Measurements from ENCODE around the gene FAM13C. TPM values are rescaled to one million over a fixed set of nuclear protein-coding genes. Genes with fewer than 3 reads are reported as not detected.

FAM13C gene
- polyA plus RNA-seq, 1 donor from 2014 or later: 89.3 TPM

DNA sequence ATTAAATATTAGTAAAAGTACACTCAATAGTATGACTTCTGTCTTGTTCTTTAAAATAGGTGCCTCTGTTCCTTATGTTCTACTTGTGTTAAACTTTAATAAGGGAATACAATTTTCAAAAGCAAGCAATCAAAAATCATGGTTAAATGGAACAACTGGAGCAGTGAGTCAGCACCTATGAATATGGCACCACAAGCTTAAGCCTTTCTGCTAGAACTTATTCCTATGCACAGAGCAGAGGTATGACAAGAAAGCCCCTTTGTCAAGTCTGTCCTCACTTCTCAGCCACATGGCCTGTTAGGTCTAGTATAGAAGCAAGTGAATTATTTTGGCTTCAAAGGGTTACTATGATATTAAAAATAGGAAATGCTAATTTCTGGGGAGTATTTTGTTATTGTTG is 29.8 kb downstream of the FAM13C start:
- no peak overlapping the region for H2AFZ ChIP-seq (ENCODE audit: low read depth, low read length)
- no peaks in the 10 kb centered on the region for H3K9me2 ChIP-seq (ENCODE audit: insufficient read depth, low read length)
- peaks cover 5% of the 10 kb centered on the region for H3K36me3 ChIP-seq (ENCODE audit: insufficient read depth, low read length)
- no peaks in the 10 kb centered on the region for H3K9me3 ChIP-seq (ENCODE audit: low read length)
- no peak overlapping the region for H3K4me2 ChIP-seq (ENCODE audit: low read length)
- H3K4me3 ChIP-seq (ENCODE audit: low read length): no peak overlapping the region
- H3K27ac ChIP-seq (ENCODE audit: low read length): no peak overlapping the region
- no peak overlapping the region for H3K9ac ChIP-seq (ENCODE audit: low read length)
- TF ChIP-seq, protein P1, sequence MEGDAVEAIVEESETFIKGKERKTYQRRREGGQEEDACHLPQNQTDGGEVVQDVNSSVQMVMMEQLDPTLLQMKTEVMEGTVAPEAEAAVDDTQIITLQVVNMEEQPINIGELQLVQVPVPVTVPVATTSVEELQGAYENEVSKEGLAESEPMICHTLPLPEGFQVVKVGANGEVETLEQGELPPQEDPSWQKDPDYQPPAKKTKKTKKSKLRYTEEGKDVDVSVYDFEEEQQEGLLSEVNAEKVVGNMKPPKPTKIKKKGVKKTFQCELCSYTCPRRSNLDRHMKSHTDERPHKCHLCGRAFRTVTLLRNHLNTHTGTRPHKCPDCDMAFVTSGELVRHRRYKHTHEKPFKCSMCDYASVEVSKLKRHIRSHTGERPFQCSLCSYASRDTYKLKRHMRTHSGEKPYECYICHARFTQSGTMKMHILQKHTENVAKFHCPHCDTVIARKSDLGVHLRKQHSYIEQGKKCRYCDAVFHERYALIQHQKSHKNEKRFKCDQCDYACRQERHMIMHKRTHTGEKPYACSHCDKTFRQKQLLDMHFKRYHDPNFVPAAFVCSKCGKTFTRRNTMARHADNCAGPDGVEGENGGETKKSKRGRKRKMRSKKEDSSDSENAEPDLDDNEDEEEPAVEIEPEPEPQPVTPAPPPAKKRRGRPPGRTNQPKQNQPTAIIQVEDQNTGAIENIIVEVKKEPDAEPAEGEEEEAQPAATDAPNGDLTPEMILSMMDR (IDR thresholded peaks at IDR 0.05; ENCODE audit: poor library complexity, severe bottlenecking): no peak
- TF ChIP-seq, protein P2, sequence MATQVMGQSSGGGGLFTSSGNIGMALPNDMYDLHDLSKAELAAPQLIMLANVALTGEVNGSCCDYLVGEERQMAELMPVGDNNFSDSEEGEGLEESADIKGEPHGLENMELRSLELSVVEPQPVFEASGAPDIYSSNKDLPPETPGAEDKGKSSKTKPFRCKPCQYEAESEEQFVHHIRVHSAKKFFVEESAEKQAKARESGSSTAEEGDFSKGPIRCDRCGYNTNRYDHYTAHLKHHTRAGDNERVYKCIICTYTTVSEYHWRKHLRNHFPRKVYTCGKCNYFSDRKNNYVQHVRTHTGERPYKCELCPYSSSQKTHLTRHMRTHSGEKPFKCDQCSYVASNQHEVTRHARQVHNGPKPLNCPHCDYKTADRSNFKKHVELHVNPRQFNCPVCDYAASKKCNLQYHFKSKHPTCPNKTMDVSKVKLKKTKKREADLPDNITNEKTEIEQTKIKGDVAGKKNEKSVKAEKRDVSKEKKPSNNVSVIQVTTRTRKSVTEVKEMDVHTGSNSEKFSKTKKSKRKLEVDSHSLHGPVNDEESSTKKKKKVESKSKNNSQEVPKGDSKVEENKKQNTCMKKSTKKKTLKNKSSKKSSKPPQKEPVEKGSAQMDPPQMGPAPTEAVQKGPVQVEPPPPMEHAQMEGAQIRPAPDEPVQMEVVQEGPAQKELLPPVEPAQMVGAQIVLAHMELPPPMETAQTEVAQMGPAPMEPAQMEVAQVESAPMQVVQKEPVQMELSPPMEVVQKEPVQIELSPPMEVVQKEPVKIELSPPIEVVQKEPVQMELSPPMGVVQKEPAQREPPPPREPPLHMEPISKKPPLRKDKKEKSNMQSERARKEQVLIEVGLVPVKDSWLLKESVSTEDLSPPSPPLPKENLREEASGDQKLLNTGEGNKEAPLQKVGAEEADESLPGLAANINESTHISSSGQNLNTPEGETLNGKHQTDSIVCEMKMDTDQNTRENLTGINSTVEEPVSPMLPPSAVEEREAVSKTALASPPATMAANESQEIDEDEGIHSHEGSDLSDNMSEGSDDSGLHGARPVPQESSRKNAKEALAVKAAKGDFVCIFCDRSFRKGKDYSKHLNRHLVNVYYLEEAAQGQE (IDR thresholded peaks at IDR 0.05; ENCODE audit: borderline replicate concordance): no peak
- no peak for TF ChIP-seq TAF1 (IDR thresholded peaks at IDR 0.05; ENCODE audit: low read depth)
- no peak for TF ChIP-seq MXI1 (conservative IDR thresholded peaks at IDR 0.05; ENCODE audit: poor library complexity, severe bottlenecking)
- no peak for TF ChIP-seq POLR2AphosphoS5 (IDR thresholded peaks at IDR 0.05)
- no peak for TF ChIP-seq EZH2 (IDR thresholded peaks at IDR 0.05; ENCODE audit: borderline replicate concordance, insufficient read depth, low read length, poor library complexity, severe bottlenecking)
- TF ChIP-seq SMC3 (conservative IDR thresholded peaks at IDR 0.05; ENCODE audit: poor library complexity): no peak
- no peak for TF ChIP-seq RAD21 (conservative IDR thresholded peaks at IDR 0.05)
- no peak for TF ChIP-seq EP300 (conservative IDR thresholded peaks at IDR 0.05; ENCODE audit: poor library complexity, severe bottlenecking)
- H3K79me2 ChIP-seq (replicated peaks; ENCODE audit: insufficient read depth, low read length): peaks cover 52% of the 10 kb centered on the region
- H3F3A ChIP-seq (ENCODE audit: insufficient read depth, low read length, poor library complexity, severe bottlenecking): no peaks in the 10 kb centered on the region
- H4K20me1 ChIP-seq (ENCODE audit: insufficient read depth): no peaks in the 10 kb centered on the region
- no peaks in the 10 kb centered on the region for H3K27me3 ChIP-seq (ENCODE audit: insufficient read depth, low read depth, low read length)

DNA sequence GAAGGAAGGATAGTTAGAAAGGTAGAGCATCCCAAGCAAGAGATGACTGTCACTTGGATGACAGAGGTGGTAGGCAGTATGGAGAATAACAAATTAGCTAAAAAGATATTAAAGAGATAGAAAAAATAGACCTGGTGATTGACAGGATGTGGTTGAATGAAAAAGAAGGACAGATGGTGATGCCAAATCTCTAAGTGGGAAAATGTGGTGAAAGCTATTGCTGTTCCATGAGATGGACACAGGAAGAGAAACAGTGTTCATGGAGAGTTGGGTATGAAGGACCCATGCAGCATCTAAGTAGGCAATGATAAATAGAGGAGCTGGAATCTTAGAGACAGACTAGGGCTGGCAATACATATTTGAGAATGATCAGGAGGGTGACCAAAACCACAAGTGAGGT is 30.7 kb downstream of the FAM13C start:
- Histone ChIP-seq H3K9ac (ENCODE audit: low read length) (no peak overlapping the region), H3K9me3 (ENCODE audit: low read length) (no peaks in the 10 kb centered on the region), H3K9me2 (ENCODE audit: insufficient read depth, low read length) (no peaks in the 10 kb centered on the region), H3F3A (ENCODE audit: insufficient read depth, low read length, poor library complexity, severe bottlenecking) (no peaks in the 10 kb centered on the region), H4K20me1 (ENCODE audit: insufficient read depth) (no peaks in the 10 kb centered on the region), H3K79me2 (replicated peaks; ENCODE audit: insufficient read depth, low read length) (peaks cover 56% of the 10 kb centered on the region), H3K36me3 (ENCODE audit: insufficient read depth, low read length) (peaks cover 6% of the 10 kb centered on the region), H3K4me3 (ENCODE audit: low read length) (no peak overlapping the region), H3K27ac (ENCODE audit: low read length) (no peak overlapping the region), H3K27me3 (ENCODE audit: insufficient read depth, low read depth, low read length) (no peaks in the 10 kb centered on the region), H2AFZ (ENCODE audit: low read depth, low read length) (no peak overlapping the region), H3K4me2 (ENCODE audit: low read length) (no peak overlapping the region)
- TF ChIP-seq, protein P1 (IDR thresholded peaks at IDR 0.05; ENCODE audit: poor library complexity, severe bottlenecking): no peak
- TF ChIP-seq, protein P2 (IDR thresholded peaks at IDR 0.05; ENCODE audit: borderline replicate concordance): no peak
- TF ChIP-seq TAF1 (IDR thresholded peaks at IDR 0.05; ENCODE audit: low read depth) (no peak), MXI1 (conservative IDR thresholded peaks at IDR 0.05; ENCODE audit: poor library complexity, severe bottlenecking) (no peak), SMC3 (conservative IDR thresholded peaks at IDR 0.05; ENCODE audit: poor library complexity) (no peak), RAD21 (conservative IDR thresholded peaks at IDR 0.05) (no peak), EP300 (conservative IDR thresholded peaks at IDR 0.05; ENCODE audit: poor library complexity, severe bottlenecking) (no peak), EZH2 (IDR thresholded peaks at IDR 0.05; ENCODE audit: borderline replicate concordance, insufficient read depth, low read length, poor library complexity, severe bottlenecking) (no peak), POLR2AphosphoS5 (IDR thresholded peaks at IDR 0.05) (no peak)

All from neural cell (in vitro differentiated cells).